Endodermal cell (in vitro differentiated cells): ENCODE measurements around the gene ZNF423. TPM values are rescaled to one million over a fixed set of nuclear protein-coding genes. Genes with fewer than 3 reads are reported as not detected.
A peak's percentile ranks its signal among the peaks of the same experiment; 100 is the strongest.

Source experiments
- DNase-seq: peaks from one replicate; pipeline ENCODE4 v3.0.0-alpha.2; 2017
- H3K27ac ChIP-seq: 2 replicates; pipeline ENCODE4 v1.5.1; 2013; ENCODE audit warnings: mild to moderate bottlenecking, low read depth, low read length, moderate library complexity
- H3K27me3 ChIP-seq: 2 replicates; pipeline ENCODE4 v1.6.1; 2013; ENCODE audit warnings: mild to moderate bottlenecking, low read length, moderate library complexity; ENCODE audit not compliant: insufficient read depth, control insufficient read depth, poor library complexity, severe bottlenecking
- H3K36me3 ChIP-seq: 2 replicates; pipeline ENCODE4 v1.7.0; 2013; ENCODE audit warnings: mild to moderate bottlenecking, low read length, moderate library complexity; ENCODE audit not compliant: control insufficient read depth, insufficient read depth
- H3K4me1 ChIP-seq: one replicate; pipeline ENCODE4 v1.7.0; 2013; ENCODE audit warnings: low read length; ENCODE audit not compliant: control insufficient read depth, insufficient read depth
- H3K4me3 ChIP-seq: 2 replicates; pipeline ENCODE4 v1.5.1; 2013; ENCODE audit warnings: mild to moderate bottlenecking, low read length, moderate library complexity
- H3K9ac ChIP-seq: 2 replicates; pipeline ENCODE4 v1.6.1; 2013; ENCODE audit warnings: mild to moderate bottlenecking, low read length, moderate library complexity; ENCODE audit not compliant: poor library complexity, severe bottlenecking; ENCODE audit errors: extremely low read depth
- H3K9me3 ChIP-seq: 2 replicates; pipeline ENCODE4 v1.6.1; 2013; ENCODE audit warnings: mild to moderate bottlenecking, low read length, moderate library complexity; ENCODE audit not compliant: control insufficient read depth
- H3K27ac Mint-ChIP-seq: 2 replicates; pipeline ENCODE4 v1.8.0; 2020; ENCODE audit warnings: mixed read lengths
- H3K27me3 Mint-ChIP-seq: 2 replicates; pipeline ENCODE4 v1.8.0; 2021; ENCODE audit warnings: mild to moderate bottlenecking, mixed read lengths; ENCODE audit not compliant: insufficient read depth
- H3K36me3 Mint-ChIP-seq: 2 replicates; pipeline ENCODE4 v1.8.0; 2020; ENCODE audit warnings: low read depth, mixed read lengths
- H3K4me1 Mint-ChIP-seq: 2 replicates; pipeline ENCODE4 v1.8.0; 2020; ENCODE audit warnings: mixed read lengths
- H3K4me3 Mint-ChIP-seq: 2 replicates; pipeline ENCODE4 v1.8.0; 2020; ENCODE audit warnings: mild to moderate bottlenecking, moderate library complexity, mixed read lengths
- H3K9me3 Mint-ChIP-seq: 2 replicates; pipeline ENCODE4 v1.8.0; 2020; ENCODE audit warnings: mild to moderate bottlenecking, mixed read lengths
- CTCF ChIP-seq: fragments of 200-600 bp; sonication (generic); conservative IDR thresholded peaks from 2 replicates; pipeline ENCODE4 v1.5.0; 2021; ENCODE audit warnings: antibody characterized with exemption, mild to moderate bottlenecking
- WGBS, 2 experiments: methylation state at CpG; one replicate each; pipeline versions ENCODE4 v1.1.5 to v1.1.7; 2013; ENCODE audit warnings: missing lambda C conversion rate in 2 of 2, mixed read lengths in 1 of 2; ENCODE audit not compliant: insufficient coverage in 1 of 2, insufficient read length in 1 of 2; 5-methylcytosine and 5-hydroxymethylcytosine counted together
- total RNA-seq, 2 donors: library from RNA; stranded (reverse); fragmentation: NEBNext Ultra II Directional in 1 of 2; extraction: Animal tissue kit (Norgen Biotek cat#: 25700) in 1 of 2; gene quantifications; 2 replicates in 1 of 2; 3 replicates in 1 of 2; pipeline ENCODE4 v1.2.1, GENCODE V29; 2021

ZNF423 gene
- total RNA-seq, 2 donors from 2014 or later: 30.3 to 41.9 TPM

GRCh38 chr16:49653577-49653976 is 202.3 kb downstream of the ZNF423 start:
- no peaks in the 10 kb centered on the region for H3K36me3 ChIP-seq

GRCh38 chr16:49653173-49653570 is 202.7 kb downstream of the ZNF423 start:
- H3K36me3 ChIP-seq: no peaks in the 10 kb centered on the region
- H3K4me3 ChIP-seq: no peak overlapping the region
- H3K27me3 ChIP-seq: no peaks in the 10 kb centered on the region
- H3K9me3 ChIP-seq: peaks cover 13% of the 10 kb centered on the region
- Mint-ChIP-seq H3K27ac (no peak overlapping the region), H3K4me1 (peaks cover 4% of the 10 kb centered on the region), H3K4me3 (no peak overlapping the region), H3K9me3 (peaks cover 15% of the 10 kb centered on the region), H3K27me3 (no peaks in the 10 kb centered on the region), H3K36me3 (peaks cover 8% of the 10 kb centered on the region)
- DNase-seq: no peak
- no peaks in the 10 kb centered on the region for H3K4me1 ChIP-seq
- no peak overlapping the region for H3K9ac ChIP-seq
- H3K27ac ChIP-seq: no peak overlapping the region
- no peak for TF ChIP-seq CTCF
- 84 to 100% methylated on average over 2 to 3 of the region's 6 CpGs for WGBS, 2 experiments

More at GRCh38 chr16:49653577-49653976, 202.3 kb downstream of the ZNF423 start:
- no peak for DNase-seq
- Mint-ChIP-seq H3K4me1 (peaks cover 4% of the 10 kb centered on the region), H3K4me3 (no peak overlapping the region), H3K27me3 (no peaks in the 10 kb centered on the region), H3K27ac (no peak overlapping the region), H3K36me3 (peaks cover 7% of the 10 kb centered on the region), H3K9me3 (peaks cover 11% of the 10 kb centered on the region)
- Histone ChIP-seq H3K4me1 (no peaks in the 10 kb centered on the region), H3K4me3 (no peak overlapping the region), H3K9ac (no peak overlapping the region), H3K9me3 (peaks cover 9% of the 10 kb centered on the region), H3K27ac (no peak overlapping the region), H3K27me3 (no peaks in the 10 kb centered on the region)
- no peak for TF ChIP-seq CTCF
- WGBS, 2 experiments: 92% methylated on average over 1 of the region's 1 CpG; no CpG with 5 or more reads in 1 of the 2 experiments

GRCh38 chr16:49652456-49653172 is 203.3 kb downstream of the ZNF423 start:
- H3K36me3 Mint-ChIP-seq: peaks cover 14% of the 10 kb centered on the region
- H3K27me3 ChIP-seq: no peaks in the 10 kb centered on the region
- no peak overlapping the region for H3K4me3 ChIP-seq
- peaks cover 4% of the 10 kb centered on the region for H3K4me1 Mint-ChIP-seq
- DNase-seq: no peak
- no peak for TF ChIP-seq CTCF
- 95% methylated on average over 18 to 23 of the region's 23 CpGs for WGBS, 2 experiments
- no peaks in the 10 kb centered on the region for H3K27me3 Mint-ChIP-seq
- H3K9ac ChIP-seq: no peak overlapping the region
- H3K9me3 ChIP-seq: peaks cover 19% of the 10 kb centered on the region
- H3K27ac ChIP-seq: no peak overlapping the region
- H3K4me3 Mint-ChIP-seq: no peak overlapping the region
- peaks cover 20% of the 10 kb centered on the region for H3K9me3 Mint-ChIP-seq
- H3K36me3 ChIP-seq: peaks cover 4% of the 10 kb centered on the region
- H3K27ac Mint-ChIP-seq: peak overlapping the region; percentile 44
- H3K4me1 ChIP-seq: no peaks in the 10 kb centered on the region
